Adipocyte (in vitro differentiated cells): Measurements from ENCODE around the gene INSYN1.
"Not testable (repeated sequence)": the region's sequence is repeated elsewhere in the genome, so short reads cannot be mapped to it uniquely, and the experiment has no call there.

ENCODE experiments used
- DNase-seq: peaks from one replicate; pipeline ENCODE4 v3.0.0-alpha.2; 2015; ENCODE audit warnings: low read depth
- H3K27me3 ChIP-seq: replicated peaks from 2 replicates; pipeline ENCODE4 v1.7.0; 2013; ENCODE audit warnings: mild to moderate bottlenecking, low read length, moderate library complexity; ENCODE audit not compliant: control insufficient read depth, insufficient read depth
- H3K36me3 ChIP-seq: 2 replicates; pipeline ENCODE4 v1.7.0; 2013; ENCODE audit warnings: low read length, mild to moderate bottlenecking, moderate library complexity; ENCODE audit not compliant: control insufficient read depth, insufficient read depth, severe bottlenecking
- H3K4me1 ChIP-seq: 2 replicates; pipeline ENCODE4 v1.7.0; 2013; ENCODE audit warnings: mild to moderate bottlenecking, low read length, moderate library complexity; ENCODE audit not compliant: control insufficient read depth, insufficient read depth
- H3K4me3 ChIP-seq: 2 replicates; pipeline ENCODE4 v1.7.0; 2013; ENCODE audit warnings: mild to moderate bottlenecking, low read length, moderate library complexity
- H3K9ac ChIP-seq: 2 replicates; pipeline ENCODE4 v1.7.0; 2013; ENCODE audit warnings: mild to moderate bottlenecking, low read length, moderate library complexity
- H3K9me3 ChIP-seq: 2 replicates; pipeline ENCODE4 v1.7.0; 2013; ENCODE audit warnings: mild to moderate bottlenecking, low read length, moderate library complexity; ENCODE audit not compliant: control insufficient read depth

INSYN1 gene

GRCh38 chr15:73709686-73710085, 43.5 kb downstream of the INSYN1 start:
- Histone ChIP-seq H3K9me3 (no peaks in the 10 kb centered on the region), H3K4me3 (no peak overlapping the region), H3K4me1 (no peaks in the 10 kb centered on the region), H3K27me3 (no peaks in the 10 kb centered on the region), H3K9ac (no peak overlapping the region), H3K36me3 (peaks cover 93% of the 10 kb centered on the region)
- no peak for DNase-seq

- H3K4me1 ChIP-seq: no peaks in the 10 kb centered on the region
- no peak overlapping the region for H3K9ac ChIP-seq
- H3K4me3 ChIP-seq: no peak overlapping the region
- H3K27me3 ChIP-seq: no peaks in the 10 kb centered on the region
- no peaks in the 10 kb centered on the region for H3K9me3 ChIP-seq
- DNase-seq: no peak
- peaks cover 93% of the 10 kb centered on the region for H3K36me3 ChIP-seq
Measured at GRCh38 chr15:73709241-73709640, 43.9 kb downstream of the INSYN1 start.

GRCh38 chr15:73708691-73709090, 44.5 kb downstream of the INSYN1 start:
- Histone ChIP-seq H3K4me3 (no peak overlapping the region), H3K4me1 (no peaks in the 10 kb centered on the region), H3K9ac (no peak overlapping the region), H3K36me3 (peaks cover 93% of the 10 kb centered on the region), H3K27me3 (no peaks in the 10 kb centered on the region), H3K9me3 (no peaks in the 10 kb centered on the region)
- no peak for DNase-seq

GRCh38 chr15:73704869-73705645, 48.1 kb downstream of the INSYN1 start:
- no peaks in the 10 kb centered on the region for H3K27me3 ChIP-seq
- peak; percentile 75 for DNase-seq
- no peaks in the 10 kb centered on the region for H3K9me3 ChIP-seq
- no peaks in the 10 kb centered on the region for H3K4me1 ChIP-seq
- peaks cover 83% of the 10 kb centered on the region for H3K36me3 ChIP-seq
- H3K4me3 ChIP-seq: no peak overlapping the region
- no peak overlapping the region for H3K9ac ChIP-seq

- H3K36me3 ChIP-seq: peaks cover 83% of the 10 kb centered on the region
- not testable (repeated sequence) for H3K27me3 ChIP-seq, H3K9ac ChIP-seq, H3K4me3 ChIP-seq, H3K4me1 ChIP-seq, H3K9me3 ChIP-seq, DNase-seq
Measured at GRCh38 chr15:73704142-73704868, 48.8 kb downstream of the INSYN1 start.

- not testable (repeated sequence) for H3K9me3 ChIP-seq, H3K9ac ChIP-seq, H3K4me3 ChIP-seq, H3K27me3 ChIP-seq, DNase-seq, H3K4me1 ChIP-seq
- peaks cover 85% of the 10 kb centered on the region for H3K36me3 ChIP-seq
Measured at GRCh38 chr15:73703601-73704000, 49.5 kb downstream of the INSYN1 start.

- not testable (repeated sequence) for H3K27me3 ChIP-seq, H3K4me3 ChIP-seq, H3K9ac ChIP-seq, DNase-seq, H3K9me3 ChIP-seq, H3K4me1 ChIP-seq
- peaks cover 81% of the 10 kb centered on the region for H3K36me3 ChIP-seq
Measured at GRCh38 chr15:73702311-73703239, 50.6 kb downstream of the INSYN1 start.

GRCh38 chr15:73700041-73700842, 52.9 kb downstream of the INSYN1 start:
- Histone ChIP-seq H3K36me3 (peaks cover 60% of the 10 kb centered on the region), H3K9ac (no peak overlapping the region), H3K27me3 (no peaks in the 10 kb centered on the region), H3K4me1 (peaks cover 28% of the 10 kb centered on the region), H3K9me3 (no peaks in the 10 kb centered on the region), H3K4me3 (no peak overlapping the region)
- DNase-seq: peak; percentile 93

GRCh38 chr15:73699249-73700040, 53.7 kb downstream of the INSYN1 start:
- Histone ChIP-seq H3K4me3 (no peak overlapping the region), H3K4me1 (peaks cover 36% of the 10 kb centered on the region), H3K36me3 (peaks cover 52% of the 10 kb centered on the region), H3K27me3 (no peaks in the 10 kb centered on the region), H3K9ac (no peak overlapping the region), H3K9me3 (no peaks in the 10 kb centered on the region)
- DNase-seq: no peak

- no peaks in the 10 kb centered on the region for H3K27me3 ChIP-seq
- H3K9me3 ChIP-seq: no peaks in the 10 kb centered on the region
- peaks cover 33% of the 10 kb centered on the region for H3K36me3 ChIP-seq
- peak overlapping the region; percentile 17 for H3K9ac ChIP-seq
- no peak overlapping the region for H3K4me3 ChIP-seq
- peaks cover 51% of the 10 kb centered on the region for H3K4me1 ChIP-seq
- DNase-seq: peak; percentile 76
Measured at GRCh38 chr15:73697033-73697467, 56.1 kb downstream of the INSYN1 start.
